HCT116 (cell line): ENCODE results near the gene ARID5A. TPM values are rescaled to one million over a fixed set of nuclear protein-coding genes. Genes with fewer than 3 reads are reported as not detected.

Experiments used
- ATAC-seq: fragments of 200-7000 bp; cut with Tn5 transposase; 2 replicates; pipeline ENCODE4 v1.9.1; 2020; ENCODE audit warnings: mild to moderate bottlenecking, moderate library complexity
- BruUV-seq: library from RNA; stranded (reverse); fragments of 400-500 nt; replicated peaks from 2 replicates; lab custom pipeline; 2021; lab: Mats Ljungman, UMichigan
- CTCF ChIA-PET: fragments of 300-600 bp; sonication (Branson Sonifier 250); formaldehyde crosslinking; loops from one replicate; lab custom pipeline; 2021; ENCODE audit warnings: antibody characterized with exemption; lab: Charles Lee
- POLR2A ChIA-PET: fragments of 300-600, 350-600 bp; sonication (Branson Sonifier 250); formaldehyde crosslinking; loops from one replicate; lab custom pipeline; 2021; ENCODE audit warnings: antibody characterized with exemption; lab: Charles Lee
- RAD21 ChIA-PET, 2 experiments: fragments of 300-600 bp; sonication (Branson Sonifier 250); formaldehyde crosslinking; loops; one replicate each; lab custom pipeline; 2023; ENCODE audit warnings: low total read pairs in 2 of 2; ENCODE audit not compliant: uncharacterized antibody in 2 of 2, unreplicated experiment in 2 of 2, low non-redundant PET in 1 of 2; lab: Charles Lee
- DNase-seq: peaks from one replicate; pipeline ENCODE4 v3.0.0-alpha.2; 2010; ENCODE audit warnings: low read depth, low spot score
- H2AFZ ChIP-seq: fragments of 200-600 bp; shearing (Covaris generic), sonication (generic); 2 replicates; pipeline ENCODE4 v1.6.1; 2017; ENCODE audit warnings: low read depth, mixed run types, mixed read lengths, antibody characterized with exemption, low read length; ENCODE audit not compliant: poor library complexity, severe bottlenecking
- H3K27ac ChIP-seq: 2 replicates; pipeline ENCODE4 v1.5.1; 2012; ENCODE audit warnings: low read depth, low read length
- H3K27me3 ChIP-seq: fragments of 200-600 bp; sonication (generic); 2 replicates; pipeline ENCODE4 v1.6.1; 2016; ENCODE audit warnings: mixed run types, low read length, mixed read lengths; ENCODE audit not compliant: insufficient read depth
- H3K36me3 ChIP-seq, 2 experiments: fragments of 200-500 bp in 1 of 2; fragments of 200-600 bp in 1 of 2; sonication (Bioruptor generic) in 1 of 2; sonication (generic) in 1 of 2; 2 replicates each; pipeline versions ENCODE4 v1.5.1 to v1.6.1; 2014 to 2016; ENCODE audit warnings: low read length in 2 of 2, inconsistent platforms in 1 of 2, mixed read lengths in 1 of 2, mixed run types in 1 of 2; ENCODE audit not compliant: insufficient read depth in 2 of 2, control insufficient read depth in 1 of 2
- H3K4me1 ChIP-seq, 2 experiments: fragments of 200-600 bp in 1 of 2; sonication (generic) in 1 of 2; 2 replicates each; pipeline versions ENCODE4 v1.5.1 to v1.6.1; 2012 to 2017; ENCODE audit warnings: low read length in 2 of 2, inconsistent platforms in 1 of 2, mild to moderate bottlenecking in 1 of 2, mixed read lengths in 1 of 2, mixed run types in 1 of 2, moderate library complexity in 1 of 2; ENCODE audit not compliant: insufficient read depth in 2 of 2, control insufficient read depth in 1 of 2
- H3K4me2 ChIP-seq: fragments of 200-600 bp; sonication (generic); 2 replicates; pipeline ENCODE4 v1.6.1; 2017; ENCODE audit warnings: mixed run types, low read length, mixed read lengths
- H3K4me3 ChIP-seq, 2 experiments: fragments of 200-600 bp in 1 of 2; sonication (generic) in 1 of 2; replicated peaks in 1 of 2; 2 replicates each; pipeline ENCODE4 v1.5.1; 2011 to 2016; ENCODE audit warnings: low read length in 2 of 2, control low read depth in 1 of 2, low read depth in 1 of 2, mild to moderate bottlenecking in 1 of 2, mixed read lengths in 1 of 2, mixed run types in 1 of 2
- H3K79me2 ChIP-seq: fragments of 200-600 bp; sonication (generic); 2 replicates; pipeline ENCODE4 v1.6.1; 2017; ENCODE audit warnings: mild to moderate bottlenecking, mixed run types, low read length, moderate library complexity, mixed read lengths; ENCODE audit not compliant: insufficient read depth
- H3K9ac ChIP-seq: fragments of 200-600 bp; sonication (generic); 2 replicates; pipeline ENCODE4 v1.6.1; 2016; ENCODE audit warnings: low read length, mixed read lengths
- H3K9me2 ChIP-seq: fragments of 200-600 bp; sonication (generic), shearing (Covaris generic); 2 replicates; pipeline ENCODE4 v1.6.1; 2017; ENCODE audit warnings: mixed run types, mild to moderate bottlenecking, moderate library complexity; ENCODE audit not compliant: insufficient read depth
- H3K9me3 ChIP-seq, 2 experiments: fragments of 200-500 bp in 1 of 2; fragments of 200-600 bp in 1 of 2; sonication (Bioruptor generic) in 1 of 2; sonication (generic) in 1 of 2; 2 replicates each; pipeline ENCODE4 v1.6.1; 2014 to 2017; ENCODE audit warnings: low read length in 2 of 2, mixed read lengths in 2 of 2, inconsistent platforms in 1 of 2, low read depth in 1 of 2, mild to moderate bottlenecking in 1 of 2, mixed run types in 1 of 2, moderate library complexity in 1 of 2; ENCODE audit not compliant: control insufficient read depth in 1 of 2, insufficient read depth in 1 of 2
- H4K20me1 ChIP-seq: fragments of 200-600 bp; sonication (generic), shearing (Covaris generic); 2 replicates; pipeline ENCODE4 v1.6.1; 2017; ENCODE audit warnings: mixed run types, mild to moderate bottlenecking, moderate library complexity; ENCODE audit not compliant: insufficient read depth
- EZH2 ChIP-seq: fragments of 200-600 bp; sonication (generic); IDR thresholded peaks from 2 replicates; pipeline ENCODE4 v1.6.1; 2017; ENCODE audit warnings: antibody characterized with exemption, mixed run types
- JUND ChIP-seq: IDR thresholded peaks from 2 replicates; pipeline ENCODE4 v1.6.1; 2012
- POLR2A ChIP-seq: IDR thresholded peaks from 2 replicates; pipeline ENCODE4 v1.7.0; 2011; ENCODE audit warnings: borderline replicate concordance; ENCODE audit not compliant: insufficient read depth, insufficient read length; ENCODE audit errors: extremely low read depth
- SRF ChIP-seq: IDR thresholded peaks from 2 replicates; pipeline ENCODE4 v1.6.1; 2012; ENCODE audit warnings: low read depth
- intact Hi-C: fragments of 100-400 bp; cut with micrococcal nuclease; formaldehyde crosslinking; loops from 2 replicates; pipeline ENCODE4 v1.10.0; 2022
- total RNA-seq: library from RNA; stranded (reverse); gene quantifications from one replicate; pipeline ENCODE4 v1.2.1, GENCODE V29; 2021; ENCODE audit not compliant: unreplicated experiment
- TF ChIP-seq, protein P1 (sequence below): IDR thresholded peaks from 2 replicates; pipeline ENCODE4 v1.6.1; 2012
- TF ChIP-seq, protein P2 (sequence below), 3 experiments: fragments of 200-600 bp in 1 of 3; sonication (generic) in 1 of 3; IDR thresholded peaks in 2 of 3; conservative IDR thresholded peaks in 1 of 3; 2 replicates each; pipeline ENCODE4 v1.5.1; 2012 to 2017; ENCODE audit warnings: low read depth in 2 of 3, low read length in 2 of 3, antibody characterized with exemption in 1 of 3, borderline replicate concordance in 1 of 3, control low read depth in 1 of 3, mild to moderate bottlenecking in 1 of 3, mixed read lengths in 1 of 3, mixed run types in 1 of 3, moderate library complexity in 1 of 3; ENCODE audit not compliant: insufficient read depth in 1 of 3

Gene ARID5A
- total RNA-seq, 1 experiment from 2014 or later = 8.2 TPM

- H3K27me3 ChIP-seq = no peaks in the 10 kb centered on the region
- H3K4me3 ChIP-seq = no peak overlapping the region
- H3K4me1 ChIP-seq = peaks cover 10 to 40% of the 10 kb centered on the region in 2 experiments
- no peak overlapping the region for H3K27ac ChIP-seq
- RAD21 ChIA-PET = no interaction called here
- TF ChIP-seq, protein P1, sequence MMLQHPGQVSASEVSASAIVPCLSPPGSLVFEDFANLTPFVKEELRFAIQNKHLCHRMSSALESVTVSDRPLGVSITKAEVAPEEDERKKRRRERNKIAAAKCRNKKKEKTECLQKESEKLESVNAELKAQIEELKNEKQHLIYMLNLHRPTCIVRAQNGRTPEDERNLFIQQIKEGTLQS = no peak
- H3K9ac ChIP-seq = no peak overlapping the region
- no peak for DNase-seq
- H3K4me2 ChIP-seq = no peak overlapping the region
- H2AFZ ChIP-seq = no peak overlapping the region
- no peaks in the 10 kb centered on the region for H3K9me2 ChIP-seq
- H4K20me1 ChIP-seq = no peaks in the 10 kb centered on the region
- POLR2A ChIA-PET = no interaction called here
- BruUV-seq = no TSS peak
- CTCF ChIA-PET = no interaction called here
- intact Hi-C loops = loop anchor here (10.0 kb wide), 1 partner anchor 206 kb away; the partner anchor contains the start of gene CNNM4
- no peak for ATAC-seq
- H3K79me2 ChIP-seq = no peaks in the 10 kb centered on the region
- H3K9me3 ChIP-seq = no peaks in the 10 kb centered on the region
- no peaks in the 10 kb centered on the region for H3K36me3 ChIP-seq
These were observed 21.9 kb downstream of the ARID5A start for GRCh38 chr2:96558485-96558884.

- TF ChIP-seq JUND (no peak), POLR2A (no peak), SRF (no peak), EZH2 (no peak)
- TF ChIP-seq, protein P2, sequence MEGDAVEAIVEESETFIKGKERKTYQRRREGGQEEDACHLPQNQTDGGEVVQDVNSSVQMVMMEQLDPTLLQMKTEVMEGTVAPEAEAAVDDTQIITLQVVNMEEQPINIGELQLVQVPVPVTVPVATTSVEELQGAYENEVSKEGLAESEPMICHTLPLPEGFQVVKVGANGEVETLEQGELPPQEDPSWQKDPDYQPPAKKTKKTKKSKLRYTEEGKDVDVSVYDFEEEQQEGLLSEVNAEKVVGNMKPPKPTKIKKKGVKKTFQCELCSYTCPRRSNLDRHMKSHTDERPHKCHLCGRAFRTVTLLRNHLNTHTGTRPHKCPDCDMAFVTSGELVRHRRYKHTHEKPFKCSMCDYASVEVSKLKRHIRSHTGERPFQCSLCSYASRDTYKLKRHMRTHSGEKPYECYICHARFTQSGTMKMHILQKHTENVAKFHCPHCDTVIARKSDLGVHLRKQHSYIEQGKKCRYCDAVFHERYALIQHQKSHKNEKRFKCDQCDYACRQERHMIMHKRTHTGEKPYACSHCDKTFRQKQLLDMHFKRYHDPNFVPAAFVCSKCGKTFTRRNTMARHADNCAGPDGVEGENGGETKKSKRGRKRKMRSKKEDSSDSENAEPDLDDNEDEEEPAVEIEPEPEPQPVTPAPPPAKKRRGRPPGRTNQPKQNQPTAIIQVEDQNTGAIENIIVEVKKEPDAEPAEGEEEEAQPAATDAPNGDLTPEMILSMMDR (IDR thresholded peaks at IDR 0.05 in 2 of 3, conservative IDR thresholded peaks at IDR 0.05 in 1 of 3; ENCODE audit: borderline replicate concordance in 1 of 3, insufficient read depth in 1 of 3, low read depth in 2 of 3, low read length in 2 of 3) = no peak
- Histone ChIP-seq H3K4me3 (no peak overlapping the region), H3K9ac (no peak overlapping the region), H3K27me3 (no peaks in the 10 kb centered on the region), H4K20me1 (no peaks in the 10 kb centered on the region), H3K4me1 (no peaks in the 10 kb centered on the region), H3K36me3 (no peaks in the 10 kb centered on the region), H2AFZ (no peak overlapping the region), H3K9me2 (no peaks in the 10 kb centered on the region), H3K79me2 (no peaks in the 10 kb centered on the region), H3K27ac (no peak overlapping the region), H3K4me2 (no peak overlapping the region), H3K9me3 (no peaks in the 10 kb centered on the region)
- ChIA-PET POLR2A (no interaction called here), RAD21 (no interaction called here), CTCF (no interaction called here)
- no peak for ATAC-seq
- no peak for DNase-seq
- no TSS peak for BruUV-seq
- intact Hi-C loops = no loop called here
These were observed 27.5 kb downstream of the ARID5A start for GRCh38 chr2:96564026-96564425.
